Calu3 (cell line): ENCODE results near the gene CACNA1F. TPM values are rescaled to one million over a fixed set of nuclear protein-coding genes. Genes with fewer than 3 reads are reported as not detected.

ENCODE experiments used
- BruUV-seq: library from RNA; stranded (reverse); fragments of 400-500 nt; replicated peaks from 2 replicates; lab custom pipeline; 2021; lab: Mats Ljungman, UMichigan
- CTCF ChIA-PET: fragments of 300-600 bp; sonication (Branson Sonifier 250); formaldehyde crosslinking; loops from one replicate; lab custom pipeline; 2022; ENCODE audit warnings: antibody characterized with exemption; lab: Charles Lee
- DNase-seq: peaks from one replicate; pipeline ENCODE4 v3.0.0; 2022
- H3K27ac Mint-ChIP-seq: one replicate; pipeline ENCODE4 v1.8.0; 2022; ENCODE audit warnings: mixed read lengths; ENCODE audit not compliant: unreplicated experiment
- H3K27me3 Mint-ChIP-seq: one replicate; pipeline ENCODE4 v1.8.0; 2022; ENCODE audit warnings: mixed read lengths; ENCODE audit not compliant: unreplicated experiment
- H3K36me3 Mint-ChIP-seq: one replicate; pipeline ENCODE4 v1.8.0; 2022; ENCODE audit warnings: mild to moderate bottlenecking, moderate library complexity, mixed read lengths; ENCODE audit not compliant: insufficient read depth, unreplicated experiment
- H3K4me1 Mint-ChIP-seq: one replicate; pipeline ENCODE4 v1.8.0; 2022; ENCODE audit warnings: mild to moderate bottlenecking, low read depth, mixed read lengths; ENCODE audit not compliant: unreplicated experiment
- H3K4me3 Mint-ChIP-seq: one replicate; pipeline ENCODE4 v1.8.0; 2022; ENCODE audit warnings: mild to moderate bottlenecking, low read depth, moderate library complexity, mixed read lengths; ENCODE audit not compliant: unreplicated experiment
- H3K9me3 Mint-ChIP-seq: one replicate; pipeline ENCODE4 v1.8.0; 2022; ENCODE audit warnings: low read depth, mixed read lengths; ENCODE audit not compliant: unreplicated experiment
- intact Hi-C: fragments of 100-400 bp; cut with micrococcal nuclease; formaldehyde crosslinking; loops from one replicate; pipeline ENCODE4 v1.10.0; 2022; ENCODE audit not compliant: unreplicated experiment
- total RNA-seq: library from RNA; stranded (reverse); gene quantifications from 2 replicates; pipeline ENCODE4 v1.2.3, GENCODE V29; 2022
- TF ChIP-seq, protein P1 (sequence below): fragments of 200-600 bp; IDR thresholded peaks from one replicate; pipeline ENCODE4 v1.8.0; 2022; ENCODE audit warnings: antibody characterized with exemption; ENCODE audit not compliant: unreplicated experiment

CACNA1F gene
- total RNA-seq, 1 experiment from 2014 or later = not detected

DNA sequence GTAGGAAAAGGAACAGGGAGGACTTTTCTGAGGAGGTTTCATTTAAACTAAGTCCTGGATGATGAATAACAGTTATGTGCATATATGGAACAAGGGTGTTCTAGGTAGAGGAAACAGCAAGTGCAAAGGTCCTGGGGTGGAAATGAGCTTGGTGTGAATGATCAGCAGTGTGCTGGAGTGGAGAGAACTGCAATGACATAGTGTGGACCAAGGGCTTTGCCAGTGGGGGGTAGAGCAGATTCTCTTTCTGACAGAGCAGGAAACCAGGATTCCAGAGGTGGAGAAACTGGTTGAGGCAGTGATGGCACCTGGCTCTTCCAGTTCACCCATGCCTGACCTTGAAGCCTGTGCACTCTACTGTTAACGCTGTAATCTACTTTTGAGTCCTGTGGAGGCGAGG lies 38.2 kb upstream of the CACNA1F start:
- Mint-ChIP-seq H3K4me1 (peaks cover 19% of the 10 kb centered on the region), H3K27me3 (no peaks in the 10 kb centered on the region), H3K36me3 (peaks cover 44% of the 10 kb centered on the region), H3K9me3 (no peaks in the 10 kb centered on the region), H3K27ac (peak overlapping the region; percentile 27), H3K4me3 (peak overlapping the region; percentile 71)
- CTCF ChIA-PET = no interaction called here
- BruUV-seq = TSS peak; percentile 40
- intact Hi-C loops = no loop called here
- DNase-seq = no peak
- TF ChIP-seq, protein P1, sequence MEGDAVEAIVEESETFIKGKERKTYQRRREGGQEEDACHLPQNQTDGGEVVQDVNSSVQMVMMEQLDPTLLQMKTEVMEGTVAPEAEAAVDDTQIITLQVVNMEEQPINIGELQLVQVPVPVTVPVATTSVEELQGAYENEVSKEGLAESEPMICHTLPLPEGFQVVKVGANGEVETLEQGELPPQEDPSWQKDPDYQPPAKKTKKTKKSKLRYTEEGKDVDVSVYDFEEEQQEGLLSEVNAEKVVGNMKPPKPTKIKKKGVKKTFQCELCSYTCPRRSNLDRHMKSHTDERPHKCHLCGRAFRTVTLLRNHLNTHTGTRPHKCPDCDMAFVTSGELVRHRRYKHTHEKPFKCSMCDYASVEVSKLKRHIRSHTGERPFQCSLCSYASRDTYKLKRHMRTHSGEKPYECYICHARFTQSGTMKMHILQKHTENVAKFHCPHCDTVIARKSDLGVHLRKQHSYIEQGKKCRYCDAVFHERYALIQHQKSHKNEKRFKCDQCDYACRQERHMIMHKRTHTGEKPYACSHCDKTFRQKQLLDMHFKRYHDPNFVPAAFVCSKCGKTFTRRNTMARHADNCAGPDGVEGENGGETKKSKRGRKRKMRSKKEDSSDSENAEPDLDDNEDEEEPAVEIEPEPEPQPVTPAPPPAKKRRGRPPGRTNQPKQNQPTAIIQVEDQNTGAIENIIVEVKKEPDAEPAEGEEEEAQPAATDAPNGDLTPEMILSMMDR = no peak

DNA sequence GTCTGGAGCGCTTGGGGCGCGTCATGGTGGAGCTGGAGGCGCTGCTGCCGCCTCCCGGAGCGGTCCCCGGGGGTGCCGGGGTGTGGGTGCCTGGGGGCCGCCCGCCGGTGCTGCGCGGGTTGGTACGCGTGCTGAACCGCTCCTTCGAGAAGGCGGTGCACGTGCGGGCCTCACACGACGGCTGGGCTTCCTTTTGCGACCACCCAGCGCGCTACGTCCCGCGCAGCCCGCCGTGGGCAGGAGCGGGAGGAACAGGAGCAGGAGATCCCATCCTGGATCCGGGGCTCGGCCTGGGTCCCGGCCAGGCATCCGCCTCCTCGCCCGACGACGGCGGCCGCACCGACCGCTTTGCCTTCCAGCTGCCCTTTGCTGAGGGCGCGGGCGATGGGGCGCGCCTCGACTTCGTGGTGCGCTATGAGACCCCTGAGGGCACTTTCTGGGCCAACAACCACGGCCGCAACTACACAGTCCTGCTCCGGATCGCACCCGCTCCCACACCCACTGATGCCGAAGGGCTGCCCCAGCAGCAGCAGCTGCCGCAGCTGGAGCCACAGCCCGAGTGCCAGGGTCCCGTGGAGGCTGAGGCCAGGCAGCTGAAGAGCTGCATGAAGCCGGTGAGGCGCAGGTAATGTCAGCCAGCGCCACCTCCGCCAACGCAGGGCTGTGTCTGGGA lies 37.2 kb upstream of the CACNA1F start:
- TF ChIP-seq, protein P1 = no peak
- CTCF ChIA-PET = no interaction called here
- Mint-ChIP-seq H3K4me3 (peak overlapping the region; percentile 71), H3K27ac (peak overlapping the region; percentile 27), H3K4me1 (peaks cover 19% of the 10 kb centered on the region), H3K36me3 (peaks cover 44% of the 10 kb centered on the region), H3K9me3 (no peaks in the 10 kb centered on the region), H3K27me3 (no peaks in the 10 kb centered on the region)
- intact Hi-C loops = no loop called here
- no TSS peak for BruUV-seq
- no peak for DNase-seq

DNA sequence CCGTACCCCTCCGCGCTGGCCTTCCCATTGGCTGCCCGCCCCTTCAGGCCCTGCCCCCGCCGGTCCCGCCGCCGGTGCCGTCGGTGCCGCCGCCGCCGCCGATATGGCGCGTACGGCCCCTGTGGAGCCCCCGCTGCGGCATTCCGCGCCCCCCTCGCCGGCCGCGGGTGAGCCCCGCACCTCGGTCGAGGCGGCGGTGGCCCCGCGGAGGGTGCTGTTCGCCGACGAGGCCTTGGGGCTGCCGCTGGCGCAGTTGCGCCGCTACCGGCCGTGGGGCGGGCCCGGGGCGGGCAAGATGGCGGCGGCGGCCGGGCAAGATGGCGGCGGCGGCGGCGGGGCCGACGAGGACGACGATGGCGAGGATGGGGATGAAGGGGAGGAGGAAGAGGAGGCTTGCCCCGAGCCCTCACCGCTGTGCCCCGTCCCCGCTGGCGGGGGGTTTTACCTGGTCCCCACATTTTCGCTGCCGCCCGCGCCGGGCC lies 36.7 kb upstream of the CACNA1F start, which contains the start of gene PPP1R3F:
Gene PPP1R3F, plus strand, starts transcription at position 27 of the 482 bp plus-strand sequence. Its CDS starts 77 bp downstream, at position 104.
- Mint-ChIP-seq H3K27me3 (no peaks in the 10 kb centered on the region), H3K9me3 (no peaks in the 10 kb centered on the region), H3K27ac (peak within 1 kb of the TSS; percentile 100), H3K4me3 (peak within 1 kb of the TSS; percentile 71), H3K36me3 (peaks cover 38% of the 10 kb centered on the region), H3K4me1 (peaks cover 19% of the 10 kb centered on the region)
- CTCF ChIA-PET = interaction anchor here (1.0 to 1.2 kb wide), 2 partner anchors 77 to 79 kb away, joined by 4 to 6 read pairs; no protein-coding TSS in a partner anchor
- BruUV-seq = no TSS peak
- TF ChIP-seq, protein P1 = no peak
- intact Hi-C loops = no loop called here
- DNase-seq = no peak

DNA sequence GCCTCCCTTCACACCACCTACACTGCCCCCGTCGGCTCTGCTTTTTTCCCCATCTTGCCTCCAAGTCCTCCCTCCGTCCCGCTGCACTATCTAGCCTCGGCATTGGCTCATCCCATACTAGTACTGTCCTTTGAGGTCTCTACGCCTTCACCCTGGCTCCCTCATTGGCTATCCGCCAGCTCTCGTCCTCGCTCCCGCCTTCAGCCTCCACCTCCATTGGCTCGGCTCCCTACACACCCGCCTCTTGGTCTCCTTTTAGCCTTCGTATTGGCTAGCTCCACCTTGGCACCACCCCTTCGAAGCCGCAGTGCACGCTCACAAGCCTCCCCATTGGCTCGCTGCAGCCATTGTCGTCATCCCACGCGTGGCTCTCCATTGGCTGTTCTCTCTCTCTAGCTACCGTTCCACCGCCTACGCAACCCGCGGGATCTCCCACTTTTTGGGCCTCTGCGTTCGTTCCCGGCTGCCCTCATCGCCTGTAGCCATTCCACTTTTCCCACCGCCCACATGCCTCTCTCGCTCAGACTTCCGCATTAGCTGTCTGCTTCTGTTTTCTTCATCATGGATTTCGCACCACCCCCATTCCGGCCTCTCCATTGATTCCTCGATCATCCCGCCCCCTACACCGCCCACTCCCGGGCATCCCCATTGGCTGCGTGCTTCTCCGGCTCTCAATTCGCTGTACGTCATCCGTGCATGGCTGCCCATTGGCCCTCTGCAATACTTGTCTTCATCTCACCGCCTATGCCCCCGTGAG lies 36.0 kb upstream of the CACNA1F start:
- no TSS peak for BruUV-seq
- TF ChIP-seq, protein P1 = no peak
- H3K27me3 Mint-ChIP-seq = peaks cover 4% of the 10 kb centered on the region
- CTCF ChIA-PET = interaction anchor here (0.9 to 1.2 kb wide), 3 partner anchors 76 to 146 kb away, joined by 3 to 6 read pairs (median 4); partner anchors contain the start of gene GPKOW
- peaks cover 34% of the 10 kb centered on the region for H3K36me3 Mint-ChIP-seq
- H3K27ac Mint-ChIP-seq = peak overlapping the region; percentile 100
- intact Hi-C loops = no loop called here
- DNase-seq = peak; percentile 96
- H3K4me1 Mint-ChIP-seq = peaks cover 19% of the 10 kb centered on the region
- H3K9me3 Mint-ChIP-seq = no peaks in the 10 kb centered on the region
- peak overlapping the region; percentile 71 for H3K4me3 Mint-ChIP-seq
